Karpas-422 (cell line): ENCODE measurements around the gene MTHFR. TPM values are rescaled to one million over a fixed set of nuclear protein-coding genes. Genes with fewer than 3 reads are reported as not detected.
A peak's percentile ranks its signal among the peaks of the same experiment; 100 is the strongest.

Source experiments
- DNase-seq: peaks from one replicate; pipeline ENCODE4 v3.0.0-alpha.2; 2015
- H2AFZ ChIP-seq: fragments of 200-600 bp; sonication (generic); 2 replicates; pipeline ENCODE4 v1.6.1; 2014; ENCODE audit warnings: antibody characterized with exemption, low read length, mixed read lengths
- H3K27ac ChIP-seq: fragments of 200-600 bp; sonication (generic); 2 replicates; pipeline ENCODE4 v1.5.1; 2014; ENCODE audit warnings: mild to moderate bottlenecking, low read length, moderate library complexity
- H3K27me3 ChIP-seq: fragments of 200-600 bp; sonication (generic); 2 replicates; pipeline ENCODE4 v1.6.1; 2014; ENCODE audit warnings: low read length, mixed read lengths
- H3K36me3 ChIP-seq: fragments of 200-600 bp; sonication (generic); 2 replicates; pipeline ENCODE4 v1.6.1; 2014; ENCODE audit warnings: low read length, mixed read lengths; ENCODE audit not compliant: insufficient read depth
- H3K4me1 ChIP-seq: fragments of 200-600 bp; sonication (generic); 2 replicates; pipeline ENCODE4 v1.6.1; 2014; ENCODE audit warnings: mild to moderate bottlenecking, low read length, mixed read lengths
- H3K4me2 ChIP-seq: fragments of 200-600 bp; sonication (generic); 2 replicates; pipeline ENCODE4 v1.6.1; 2014; ENCODE audit warnings: low read length, low read depth, mild to moderate bottlenecking; ENCODE audit not compliant: poor library complexity, severe bottlenecking
- H3K4me3 ChIP-seq: fragments of 200-600 bp; sonication (generic); 2 replicates; pipeline ENCODE4 v1.5.1; 2014; ENCODE audit warnings: mild to moderate bottlenecking, antibody characterized with exemption, low read length, mixed read lengths
- H3K79me2 ChIP-seq: fragments of 200-600 bp; sonication (generic); 2 replicates; pipeline ENCODE4 v1.6.1; 2014; ENCODE audit warnings: mild to moderate bottlenecking, low read length, mixed read lengths
- H3K9ac ChIP-seq: fragments of 200-600 bp; sonication (generic); 2 replicates; pipeline ENCODE4 v1.6.0; 2014; ENCODE audit warnings: low read length
- H3K9me2 ChIP-seq: fragments of 200-600 bp; sonication (generic), shearing (Covaris generic); replicated peaks from 2 replicates; pipeline ENCODE4 v1.6.0; 2014; ENCODE audit warnings: mild to moderate bottlenecking, low read length, moderate library complexity; ENCODE audit not compliant: insufficient read depth
- H3K9me3 ChIP-seq: fragments of 300-700, 200-600 bp; sonication (generic); 2 replicates; pipeline ENCODE4 v1.6.1; 2014; ENCODE audit warnings: low read length, mixed read lengths
- H4K20me1 ChIP-seq: fragments of 200-600 bp; sonication (generic); 2 replicates; pipeline ENCODE4 v1.6.1; 2014; ENCODE audit warnings: mild to moderate bottlenecking, antibody characterized with exemption, low read length, low read depth; ENCODE audit not compliant: insufficient read depth
- total RNA-seq: library from RNA; depleted of rRNA; stranded (reverse); fragments of >200 nt; shearing (Covaris generic); gene quantifications from 2 replicates; pipeline ENCODE4 v1.2.3, GENCODE V29; 2014; ENCODE audit warnings: low replicate concordance

Gene MTHFR
- total RNA-seq, 1 experiment from 2014 or later: 32.5 TPM

DNA sequence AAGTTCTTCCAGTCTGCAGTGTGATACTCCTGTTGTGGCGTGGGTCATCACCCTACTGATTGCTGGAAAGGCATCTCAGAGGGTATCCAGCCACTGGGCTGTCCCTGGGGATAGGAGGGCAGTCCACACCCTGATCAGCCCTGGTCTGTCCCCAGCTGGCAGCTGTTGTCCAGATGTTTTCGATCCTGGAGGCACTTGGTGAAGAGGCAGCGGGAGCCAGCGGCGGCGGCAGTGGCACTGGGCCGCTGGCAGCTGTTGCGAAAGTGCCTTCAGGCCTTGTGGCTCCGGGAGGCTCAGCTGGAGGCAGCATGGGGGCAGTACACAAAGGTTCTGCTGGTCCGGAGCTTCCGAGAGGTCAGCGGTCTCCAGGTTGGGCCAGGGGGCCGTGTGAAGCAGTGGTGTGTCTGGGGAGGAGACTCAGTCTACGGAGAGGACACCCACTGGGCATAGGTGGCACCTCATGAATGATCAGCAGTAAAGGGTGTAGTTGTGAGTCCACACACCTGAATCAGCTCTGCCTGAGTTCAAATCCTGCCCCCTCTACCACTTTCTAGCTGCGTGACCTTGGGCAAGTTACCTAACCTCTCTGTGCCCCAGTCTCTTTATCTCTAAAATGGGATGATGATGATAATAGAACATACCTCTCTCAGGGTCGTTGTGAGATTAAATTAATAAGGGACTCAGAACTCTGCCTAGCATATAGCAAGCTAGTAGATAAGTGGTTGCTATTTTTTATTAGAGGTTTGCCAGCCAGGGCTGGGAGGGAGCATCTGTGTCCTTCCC, 37.7 kb downstream of the MTHFR start:
- Histone ChIP-seq H3K4me3 (no peak overlapping the region), H3K9me3 (no peaks in the 10 kb centered on the region), H3K27ac (no peak overlapping the region), H4K20me1 (no peaks in the 10 kb centered on the region), H3K36me3 (no peaks in the 10 kb centered on the region), H2AFZ (no peak overlapping the region), H3K9ac (no peak overlapping the region), H3K9me2 (no peaks in the 10 kb centered on the region), H3K27me3 (no peaks in the 10 kb centered on the region), H3K4me2 (no peak overlapping the region), H3K79me2 (no peaks in the 10 kb centered on the region), H3K4me1 (peaks cover 14% of the 10 kb centered on the region)
- DNase-seq: no peak

DNA sequence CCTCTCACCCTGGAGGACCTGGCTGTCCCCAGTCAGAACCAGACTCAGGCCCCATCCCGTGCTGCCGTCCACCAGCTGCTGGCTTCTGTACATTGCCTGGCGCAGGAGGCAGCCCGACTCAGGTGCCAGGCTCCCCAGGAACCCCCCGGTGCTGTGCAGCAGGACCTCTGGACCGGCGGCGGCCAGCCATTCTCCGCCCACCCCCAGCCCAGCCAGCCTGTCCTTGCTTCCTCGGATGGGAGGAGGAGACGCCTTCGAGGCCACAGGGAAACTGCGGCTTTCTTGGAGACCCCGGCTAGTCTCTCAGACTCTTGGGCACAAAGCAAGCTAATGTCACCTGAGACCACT, 39.4 kb downstream of the MTHFR start:
- H3K79me2 ChIP-seq: no peaks in the 10 kb centered on the region
- no peaks in the 10 kb centered on the region for H3K27me3 ChIP-seq
- H3K9me2 ChIP-seq: no peaks in the 10 kb centered on the region

DNA sequence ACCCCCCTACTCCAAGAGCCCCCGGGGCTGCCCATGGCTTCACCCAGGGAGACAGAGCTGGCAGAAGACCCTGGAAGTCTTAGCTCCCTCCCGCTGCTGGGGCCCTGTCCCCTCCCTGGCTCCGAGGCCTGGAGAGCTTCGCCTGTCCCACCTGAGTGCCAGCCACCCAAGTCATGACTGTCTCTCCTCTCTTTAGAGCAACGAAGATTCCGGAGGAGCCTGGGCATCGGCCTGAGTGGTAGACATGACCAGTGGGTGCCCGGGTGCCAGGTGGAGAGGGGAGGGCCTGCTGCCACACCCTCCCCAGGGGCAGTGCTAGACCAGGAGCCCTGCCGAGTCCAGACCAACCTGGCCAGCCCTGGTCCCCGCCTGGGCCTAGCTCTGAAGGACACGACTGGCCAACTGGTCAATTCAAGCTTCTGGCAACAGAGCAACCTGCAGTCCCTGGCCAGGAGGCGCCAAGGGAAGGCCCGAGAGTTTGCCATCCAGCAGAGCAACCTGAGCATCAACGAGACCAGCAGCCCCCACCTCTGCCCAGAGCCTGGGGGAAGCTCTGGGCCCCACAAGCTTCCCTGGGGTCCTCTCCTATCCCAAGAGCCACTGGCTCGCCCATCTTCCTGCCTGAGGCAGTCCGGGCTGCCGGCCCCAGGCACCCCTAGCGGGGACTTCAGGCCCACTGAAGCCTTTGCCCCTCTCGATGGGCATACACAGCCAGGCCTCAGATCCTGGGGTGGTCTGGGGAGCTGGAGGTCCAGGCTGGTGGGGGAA, 39.9 kb downstream of the MTHFR start:
- no peak overlapping the region for H3K27ac ChIP-seq
- H3K9me3 ChIP-seq: no peaks in the 10 kb centered on the region
- no peak for DNase-seq
- no peak overlapping the region for H3K4me3 ChIP-seq
- no peak overlapping the region for H3K9ac ChIP-seq
- H4K20me1 ChIP-seq: no peaks in the 10 kb centered on the region
- H3K9me2 ChIP-seq: no peaks in the 10 kb centered on the region
- no peaks in the 10 kb centered on the region for H3K36me3 ChIP-seq
- no peaks in the 10 kb centered on the region for H3K27me3 ChIP-seq
- no peak overlapping the region for H3K4me2 ChIP-seq
- no peak overlapping the region for H2AFZ ChIP-seq
- H3K79me2 ChIP-seq: no peaks in the 10 kb centered on the region
- no peaks in the 10 kb centered on the region for H3K4me1 ChIP-seq

More for the DNA sequence above, 39.4 kb downstream of the MTHFR start:
- H3K36me3 ChIP-seq: no peaks in the 10 kb centered on the region
- H4K20me1 ChIP-seq: no peaks in the 10 kb centered on the region
- no peak overlapping the region for H3K9ac ChIP-seq
- peaks cover 2% of the 10 kb centered on the region for H3K4me1 ChIP-seq
- H2AFZ ChIP-seq: no peak overlapping the region
- no peak overlapping the region for H3K4me3 ChIP-seq
- no peak overlapping the region for H3K27ac ChIP-seq
- H3K9me3 ChIP-seq: no peaks in the 10 kb centered on the region
- no peak overlapping the region for H3K4me2 ChIP-seq
- no peak for DNase-seq

DNA sequence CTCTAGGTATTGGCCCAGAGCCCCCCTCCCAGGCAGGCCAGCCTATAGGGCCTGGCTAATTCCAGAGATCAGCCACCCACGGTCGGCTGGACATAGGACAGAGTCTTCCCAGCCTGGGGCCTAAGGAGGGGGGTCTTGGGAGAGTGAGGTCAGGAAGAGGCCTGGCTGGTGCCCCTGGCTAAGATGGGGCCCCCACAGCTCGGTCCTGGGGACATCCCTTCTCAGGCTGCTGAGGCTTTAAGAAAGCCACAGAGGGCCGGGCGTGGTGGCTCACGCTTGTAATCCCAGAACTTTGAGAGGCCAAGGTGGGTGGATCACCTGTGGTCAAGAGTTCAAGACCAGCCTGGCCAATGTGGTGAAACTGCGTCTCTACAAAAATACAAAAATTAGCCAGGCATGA, 41.2 kb downstream of the MTHFR start:
- no peak for DNase-seq
- Histone ChIP-seq H3K36me3 (no peaks in the 10 kb centered on the region), H3K27me3 (no peaks in the 10 kb centered on the region), H3K27ac (no peak overlapping the region), H3K4me3 (no peak overlapping the region), H3K4me1 (no peaks in the 10 kb centered on the region), H3K4me2 (no peak overlapping the region), H3K79me2 (no peaks in the 10 kb centered on the region), H3K9ac (no peak overlapping the region), H2AFZ (no peak overlapping the region), H3K9me3 (no peaks in the 10 kb centered on the region), H3K9me2 (no peaks in the 10 kb centered on the region), H4K20me1 (no peaks in the 10 kb centered on the region)

DNA sequence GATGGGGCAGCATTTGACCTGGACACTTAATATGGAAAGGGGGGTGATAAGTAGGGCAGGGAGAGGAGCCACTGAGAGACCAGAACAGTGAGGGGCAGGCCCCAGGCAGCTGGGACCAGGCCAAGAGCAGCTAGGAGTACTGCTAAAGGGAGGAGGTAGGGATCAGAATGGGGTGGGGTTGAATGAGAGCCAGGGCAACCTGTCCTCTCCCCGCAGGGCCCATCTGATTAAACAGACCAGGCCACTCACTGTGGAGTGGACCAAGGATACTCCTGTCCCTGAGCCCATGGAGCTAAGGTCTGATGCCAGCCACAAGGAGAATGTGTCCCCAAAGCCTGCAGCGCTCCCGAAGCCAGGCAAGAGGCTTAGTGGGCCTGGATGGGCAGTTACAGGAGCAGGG, 41.6 kb downstream of the MTHFR start:
- no peaks in the 10 kb centered on the region for H4K20me1 ChIP-seq
- no peak overlapping the region for H3K9ac ChIP-seq
- no peak overlapping the region for H3K4me2 ChIP-seq
- no peaks in the 10 kb centered on the region for H3K36me3 ChIP-seq
- DNase-seq: no peak
- no peaks in the 10 kb centered on the region for H3K9me2 ChIP-seq
- no peaks in the 10 kb centered on the region for H3K4me1 ChIP-seq
- no peak overlapping the region for H3K4me3 ChIP-seq
- H3K27me3 ChIP-seq: no peaks in the 10 kb centered on the region
- no peak overlapping the region for H3K27ac ChIP-seq
- H3K9me3 ChIP-seq: no peaks in the 10 kb centered on the region
- no peaks in the 10 kb centered on the region for H3K79me2 ChIP-seq
- H2AFZ ChIP-seq: no peak overlapping the region

DNA sequence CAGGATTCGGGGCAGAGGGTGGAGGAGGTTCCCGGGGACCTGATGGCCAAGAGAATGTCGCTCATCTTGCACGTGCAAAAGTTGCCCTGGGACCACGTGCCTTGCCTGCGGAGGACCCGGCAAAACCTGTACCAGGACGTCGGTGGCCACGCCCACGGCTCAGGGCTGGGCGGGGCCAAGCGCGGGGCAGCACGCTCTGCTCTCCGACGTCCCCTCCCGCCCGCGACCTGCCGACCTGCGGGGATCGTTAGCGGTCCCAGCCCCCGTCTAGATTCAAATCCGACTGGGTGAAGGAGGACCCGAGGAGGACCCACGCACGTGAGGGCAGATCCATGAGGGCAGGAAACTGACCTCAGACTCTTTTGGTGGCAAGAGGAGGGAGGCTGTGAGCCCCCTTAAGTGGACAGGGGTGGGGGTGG, 43.8 kb downstream of the MTHFR start, which contains the start of gene C1orf167:
Gene C1orf167 (plus strand): TSS at position 206 of the 419 bp plus-strand sequence. CDS start 2,208 bp downstream, outside the sequence.
- H3K27me3 ChIP-seq: no peaks in the 10 kb centered on the region
- no peak within 1 kb of the TSS for H3K4me2 ChIP-seq
- no peaks in the 10 kb centered on the region for H4K20me1 ChIP-seq
- H3K79me2 ChIP-seq: no peaks in the 10 kb centered on the region
- DNase-seq: peak; percentile 49
- H3K9ac ChIP-seq: no peak within 1 kb of the TSS
- no peaks in the 10 kb centered on the region for H3K36me3 ChIP-seq
- H3K4me3 ChIP-seq: no peak within 1 kb of the TSS
- no peaks in the 10 kb centered on the region for H3K4me1 ChIP-seq
- H3K9me2 ChIP-seq: no peaks in the 10 kb centered on the region
- H2AFZ ChIP-seq: no peak within 1 kb of the TSS
- H3K9me3 ChIP-seq: no peaks in the 10 kb centered on the region
- no peak within 1 kb of the TSS for H3K27ac ChIP-seq

DNA sequence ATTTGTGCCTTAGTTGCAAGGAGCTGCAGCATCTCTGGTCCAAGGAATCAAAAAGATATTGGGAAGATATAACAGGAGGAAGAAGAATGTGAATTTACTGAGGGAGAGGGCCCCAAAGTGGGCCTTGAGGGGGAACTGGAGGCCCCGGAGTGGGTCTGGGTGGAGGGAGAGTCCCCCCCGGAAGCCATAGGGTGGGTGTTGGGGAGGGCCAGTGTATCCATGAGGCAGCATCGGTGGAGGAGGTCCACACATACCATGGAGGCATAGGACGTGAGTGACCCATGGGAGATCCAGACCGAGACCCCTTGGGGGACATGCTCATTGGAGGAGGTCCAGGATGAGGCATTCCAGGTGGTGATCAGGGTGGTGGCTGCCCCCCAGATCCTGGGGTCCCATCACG, 44.5 kb downstream of the MTHFR start:
- H3K9me2 ChIP-seq: no peaks in the 10 kb centered on the region
- no peak overlapping the region for H3K4me2 ChIP-seq
- no peaks in the 10 kb centered on the region for H3K36me3 ChIP-seq
- no peaks in the 10 kb centered on the region for H4K20me1 ChIP-seq
- H3K27ac ChIP-seq: no peak overlapping the region
- H3K4me1 ChIP-seq: no peaks in the 10 kb centered on the region
- no peak overlapping the region for H3K4me3 ChIP-seq
- H3K9me3 ChIP-seq: no peaks in the 10 kb centered on the region
- H3K9ac ChIP-seq: no peak overlapping the region
- no peak overlapping the region for H2AFZ ChIP-seq
- no peaks in the 10 kb centered on the region for H3K79me2 ChIP-seq
- no peak for DNase-seq
- H3K27me3 ChIP-seq: no peaks in the 10 kb centered on the region

DNA sequence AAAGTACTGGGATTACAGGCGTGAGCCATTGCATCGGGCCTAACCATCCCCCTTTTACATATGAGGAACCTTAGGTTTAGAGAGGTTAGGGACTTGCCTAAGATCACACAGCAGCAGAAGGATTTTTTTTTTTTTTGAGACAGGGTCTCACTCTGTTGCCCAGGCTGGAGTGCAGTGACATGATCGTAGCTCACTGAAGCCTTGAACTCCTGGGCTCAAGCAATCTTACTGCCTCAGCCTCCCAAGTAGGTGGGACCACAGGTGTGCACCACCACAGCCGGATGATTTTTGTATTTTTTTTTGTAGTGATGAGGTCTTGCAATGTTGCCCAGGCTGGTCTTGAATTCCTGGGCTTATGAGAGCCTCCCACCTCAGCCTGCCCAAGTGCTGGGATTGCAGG, 46.0 kb downstream of the MTHFR start:
- Histone ChIP-seq H3K79me2 (no peaks in the 10 kb centered on the region), H4K20me1 (no peaks in the 10 kb centered on the region), H3K9ac (no peak overlapping the region), H3K4me3 (no peak overlapping the region), H3K4me1 (no peaks in the 10 kb centered on the region), H3K27ac (no peak overlapping the region), H3K4me2 (no peak overlapping the region), H2AFZ (no peak overlapping the region), H3K9me2 (no peaks in the 10 kb centered on the region), H3K27me3 (no peaks in the 10 kb centered on the region), H3K36me3 (no peaks in the 10 kb centered on the region), H3K9me3 (no peaks in the 10 kb centered on the region)
- DNase-seq: no peak
